Osteoblast (primary cell): ENCODE measurements around the gene SLC38A9. TPM values are rescaled to one million over a fixed set of nuclear protein-coding genes. Genes with fewer than 3 reads are reported as not detected.

Source experiments
- DNase-seq: peaks from one replicate; pipeline ENCODE4 v3.0.0; 2011; ENCODE audit warnings: low spot score, mixed read lengths; ENCODE audit not compliant: insufficient read length; ENCODE audit errors: missing footprints
- H2AFZ ChIP-seq: 2 replicates; pipeline ENCODE4 v1.6.0; 2011; ENCODE audit warnings: mild to moderate bottlenecking, low read length
- H3K27ac ChIP-seq: 2 replicates; pipeline ENCODE4 v1.5.1; 2011; ENCODE audit warnings: mild to moderate bottlenecking, low read depth, low read length, moderate library complexity
- H3K27me3 ChIP-seq: 2 replicates; pipeline ENCODE4 v1.6.0; 2012; ENCODE audit warnings: mild to moderate bottlenecking, control low read depth, inconsistent platforms, low read length, moderate library complexity; ENCODE audit not compliant: insufficient read depth
- H3K36me3 ChIP-seq: 2 replicates; pipeline ENCODE4 v1.5.1; 2011; ENCODE audit warnings: mild to moderate bottlenecking, low read length, control low read depth, moderate library complexity; ENCODE audit not compliant: insufficient read depth
- H3K4me1 ChIP-seq: 2 replicates; pipeline ENCODE4 v1.5.1; 2011; ENCODE audit warnings: mild to moderate bottlenecking, low read length, control low read depth, moderate library complexity; ENCODE audit not compliant: insufficient read depth
- H3K4me2 ChIP-seq: 2 replicates; pipeline ENCODE4 v1.6.0; 2011; ENCODE audit warnings: mild to moderate bottlenecking, low read length; ENCODE audit not compliant: insufficient read depth
- H3K4me3 ChIP-seq: fragments of 200-600 bp; sonication (generic); 3 replicates; pipeline ENCODE4 v1.5.1; 2012; ENCODE audit warnings: mild to moderate bottlenecking, low read length, inconsistent platforms; ENCODE audit not compliant: insufficient read depth
- H3K79me2 ChIP-seq: 2 replicates; pipeline ENCODE4 v1.6.0; 2012; ENCODE audit warnings: mild to moderate bottlenecking, low read length, control low read depth, inconsistent platforms; ENCODE audit not compliant: insufficient read depth
- H3K9me3 ChIP-seq: 2 replicates; pipeline ENCODE4 v1.5.1; 2011; ENCODE audit warnings: low read depth, low read length, control low read depth
- H4K20me1 ChIP-seq: 2 replicates; pipeline ENCODE4 v1.6.0; 2012; ENCODE audit warnings: mild to moderate bottlenecking, low read length, control low read depth; ENCODE audit not compliant: insufficient read depth
- CTCF ChIP-seq: IDR thresholded peaks from 2 replicates; pipeline ENCODE4 v1.5.1; 2011; ENCODE audit warnings: mild to moderate bottlenecking, low read depth, low read length, moderate library complexity; ENCODE audit errors: extremely low read depth
- total RNA-seq: library from RNA; depleted of rRNA; stranded (reverse); fragments of >200 nt; gene quantifications from 2 replicates; pipeline ENCODE4 v1.2.3, GENCODE V29; 2012

SLC38A9 gene
- total RNA-seq, 1 donor = 42.3 TPM

GRCh38 chr5:55742778-55743177, 30.7 kb upstream of the SLC38A9 start:
- no peak overlapping the region for H3K4me2 ChIP-seq
- no peak overlapping the region for H2AFZ ChIP-seq
- TF ChIP-seq CTCF = no peak
- H3K9me3 ChIP-seq = no peaks in the 10 kb centered on the region
- H3K79me2 ChIP-seq = no peaks in the 10 kb centered on the region
- no peak overlapping the region for H3K27ac ChIP-seq
- H3K36me3 ChIP-seq = no peaks in the 10 kb centered on the region
- DNase-seq = no peak
- peaks cover 21% of the 10 kb centered on the region for H3K27me3 ChIP-seq
- no peak overlapping the region for H3K4me3 ChIP-seq
- H3K4me1 ChIP-seq = no peaks in the 10 kb centered on the region
- H4K20me1 ChIP-seq = no peaks in the 10 kb centered on the region

GRCh38 chr5:55737793-55738192, 25.7 kb upstream of the SLC38A9 start, which contains the start of gene DDX4:
TSS of gene DDX4 (plus strand) at chr5:55738061. CDS start at chr5:55738964, 903 bp downstream.
- Histone ChIP-seq H3K27ac (no peak within 1 kb of the TSS), H3K4me2 (no peak within 1 kb of the TSS), H3K4me1 (no peaks in the 10 kb centered on the region), H4K20me1 (no peaks in the 10 kb centered on the region), H3K79me2 (no peaks in the 10 kb centered on the region), H2AFZ (no peak within 1 kb of the TSS), H3K36me3 (no peaks in the 10 kb centered on the region), H3K9me3 (no peaks in the 10 kb centered on the region), H3K4me3 (no peak within 1 kb of the TSS), H3K27me3 (peaks cover 10% of the 10 kb centered on the region)
- no peak for TF ChIP-seq CTCF
- DNase-seq = peak; percentile 26

GRCh38 chr5:55734658-55735057, 22.5 kb upstream of the SLC38A9 start:
- no peak overlapping the region for H3K4me3 ChIP-seq
- no peaks in the 10 kb centered on the region for H3K9me3 ChIP-seq
- no peak overlapping the region for H3K4me2 ChIP-seq
- H4K20me1 ChIP-seq = no peaks in the 10 kb centered on the region
- DNase-seq = no peak
- TF ChIP-seq CTCF = no peak
- peaks cover 10% of the 10 kb centered on the region for H3K27me3 ChIP-seq
- no peaks in the 10 kb centered on the region for H3K36me3 ChIP-seq
- no peak overlapping the region for H2AFZ ChIP-seq
- no peaks in the 10 kb centered on the region for H3K79me2 ChIP-seq
- no peaks in the 10 kb centered on the region for H3K4me1 ChIP-seq
- H3K27ac ChIP-seq = no peak overlapping the region

- Histone ChIP-seq H4K20me1 (no peaks in the 10 kb centered on the region), H2AFZ (no peak overlapping the region), H3K9me3 (no peaks in the 10 kb centered on the region), H3K4me3 (no peak overlapping the region), H3K36me3 (no peaks in the 10 kb centered on the region), H3K4me1 (no peaks in the 10 kb centered on the region), H3K79me2 (no peaks in the 10 kb centered on the region), H3K27me3 (peaks cover 7% of the 10 kb centered on the region), H3K27ac (no peak overlapping the region), H3K4me2 (no peak overlapping the region)
- no peak for DNase-seq
- TF ChIP-seq CTCF = no peak
Observed at GRCh38 chr5:55732585-55732984, 20.5 kb upstream of the SLC38A9 start.
